ENCODE results near the gene PLAC1.

PLAC1 gene, protein sequence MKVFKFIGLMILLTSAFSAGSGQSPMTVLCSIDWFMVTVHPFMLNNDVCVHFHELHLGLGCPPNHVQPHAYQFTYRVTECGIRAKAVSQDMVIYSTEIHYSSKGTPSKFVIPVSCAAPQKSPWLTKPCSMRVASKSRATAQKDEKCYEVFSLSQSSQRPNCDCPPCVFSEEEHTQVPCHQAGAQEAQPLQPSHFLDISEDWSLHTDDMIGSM

DNA sequence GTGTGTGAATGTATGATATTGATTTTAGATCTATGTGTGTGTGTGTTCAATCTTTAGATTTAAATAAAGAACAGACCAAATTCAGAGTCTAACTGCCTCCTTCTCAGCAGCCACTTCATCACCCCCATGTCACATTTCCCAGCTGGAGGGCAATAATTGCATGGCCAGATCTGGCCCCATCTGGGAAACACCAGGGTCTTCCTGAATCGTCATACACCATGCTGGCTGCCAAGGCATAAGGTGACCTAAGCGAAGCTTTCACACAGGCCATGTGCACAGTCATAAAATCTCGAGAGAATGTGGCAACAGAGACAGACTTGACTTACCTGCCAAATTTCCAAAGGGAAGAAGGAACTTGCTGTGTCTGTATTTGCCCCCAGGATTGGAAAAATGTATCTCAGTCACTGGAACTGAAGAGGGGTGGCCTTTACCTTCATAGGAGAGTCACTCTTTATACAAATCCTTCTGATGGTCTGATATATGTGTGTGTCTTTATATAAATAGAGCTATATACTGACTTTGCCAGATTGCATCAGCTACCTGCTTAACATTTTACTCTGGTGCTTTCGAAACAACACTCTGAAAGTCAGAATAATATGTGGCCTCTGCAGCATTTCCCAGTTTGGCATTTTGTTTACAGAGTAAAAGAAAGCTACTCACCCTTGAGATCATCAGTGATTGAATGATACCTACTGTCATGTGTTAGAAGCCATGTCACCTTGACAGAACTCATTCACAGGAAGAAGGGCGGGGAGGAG lies at the start of gene PLAC1:
Gene PLAC1 (minus strand): TSS at position 470 of the 758 bp plus-strand sequence. CDS start 91,789 bp downstream, outside the sequence.
- no peak for DNase-seq

- no peak for DNase-seq
Measured at GRCh38 chrX:134706138-134706537, 47.9 kb upstream of the PLAC1 start.

DNA sequence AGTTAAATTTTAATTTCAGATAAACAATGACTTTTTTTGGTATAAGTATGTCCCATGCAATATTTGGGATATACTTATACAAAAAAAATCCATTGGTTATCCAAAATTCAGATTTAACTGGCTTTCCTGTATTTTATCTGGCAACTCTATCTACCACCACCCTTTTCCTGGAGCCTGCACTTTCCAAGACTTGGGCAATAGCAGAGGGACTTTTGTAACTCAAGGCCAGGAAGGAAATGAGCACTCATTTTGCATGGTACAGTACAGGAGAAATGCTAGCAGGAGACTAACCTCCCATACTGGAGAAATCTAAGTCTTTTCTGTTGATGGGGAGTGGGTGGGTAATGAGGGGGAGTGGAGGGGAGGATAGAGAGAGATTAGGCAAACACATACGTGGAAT lies 37.7 kb upstream of the PLAC1 start:
- DNase-seq = no peak

- no peak for DNase-seq
Measured at GRCh38 chrX:134694333-134695322, 36.4 kb upstream of the PLAC1 start.

DNA sequence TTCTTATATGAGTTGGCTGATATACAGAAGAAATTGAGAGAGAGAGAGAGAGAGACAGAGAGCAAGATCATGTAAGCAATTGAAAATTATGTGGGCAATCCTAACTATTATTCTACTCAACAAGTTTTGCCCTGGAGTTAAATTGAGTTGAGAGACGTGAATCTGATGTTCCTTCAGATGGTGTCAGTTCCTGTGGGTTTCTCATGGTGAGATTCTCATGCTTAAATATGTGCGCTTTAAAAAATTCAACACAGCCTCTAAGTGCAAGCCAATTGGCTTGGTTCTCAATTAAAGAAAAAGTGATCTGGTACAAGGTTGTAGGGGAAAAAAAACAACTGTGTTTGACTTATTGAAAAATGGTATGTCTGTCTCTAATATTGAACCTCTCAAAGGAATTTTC lies 35.4 kb upstream of the PLAC1 start:
- no peak for DNase-seq

DNA sequence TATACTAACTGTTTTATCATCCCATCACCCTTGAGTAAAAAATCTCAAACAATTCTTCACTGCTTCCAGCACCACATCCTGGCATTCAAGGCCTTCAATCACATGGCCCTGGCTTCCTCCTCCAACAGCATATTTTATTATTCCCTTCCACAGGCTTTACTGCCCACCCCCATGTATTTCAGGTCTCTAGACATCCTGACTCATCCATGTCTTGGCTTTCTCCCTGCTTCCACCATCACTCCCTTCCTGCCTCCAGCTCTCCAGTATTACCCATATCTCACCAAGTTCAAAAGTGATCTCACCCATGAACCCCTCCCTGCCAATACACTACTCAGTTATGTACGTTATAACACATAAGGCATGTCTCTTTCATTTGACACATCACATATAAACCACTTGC lies 34.7 kb upstream of the PLAC1 start:
- no peak for DNase-seq

DNA sequence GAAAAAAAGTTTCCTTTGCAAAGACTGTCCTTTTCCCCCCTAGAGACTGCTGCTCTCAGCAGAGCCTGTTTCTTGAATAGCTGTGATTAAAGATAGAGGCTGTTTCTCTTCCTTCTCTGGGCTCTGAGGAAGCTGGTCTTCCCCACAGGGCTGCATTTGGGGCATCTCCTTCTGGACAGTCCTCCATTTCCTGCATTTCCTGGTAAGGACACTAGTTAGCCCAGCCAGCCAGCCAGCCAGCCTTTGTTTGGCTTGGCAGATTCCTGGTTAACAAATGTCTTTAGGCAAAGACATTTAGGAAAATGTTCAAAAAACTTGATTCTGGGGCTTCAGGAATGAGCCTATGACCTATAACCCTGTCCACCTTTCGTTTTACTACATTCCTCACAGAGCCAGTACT lies 34.0 kb upstream of the PLAC1 start:
- DNase-seq = no peak

GRCh38 chrX:134691453-134691852 lies 33.2 kb upstream of the PLAC1 start:
- DNase-seq = no peak

GRCh38 chrX:134688839-134689238 lies 30.6 kb upstream of the PLAC1 start:
- no peak for DNase-seq

DNA sequence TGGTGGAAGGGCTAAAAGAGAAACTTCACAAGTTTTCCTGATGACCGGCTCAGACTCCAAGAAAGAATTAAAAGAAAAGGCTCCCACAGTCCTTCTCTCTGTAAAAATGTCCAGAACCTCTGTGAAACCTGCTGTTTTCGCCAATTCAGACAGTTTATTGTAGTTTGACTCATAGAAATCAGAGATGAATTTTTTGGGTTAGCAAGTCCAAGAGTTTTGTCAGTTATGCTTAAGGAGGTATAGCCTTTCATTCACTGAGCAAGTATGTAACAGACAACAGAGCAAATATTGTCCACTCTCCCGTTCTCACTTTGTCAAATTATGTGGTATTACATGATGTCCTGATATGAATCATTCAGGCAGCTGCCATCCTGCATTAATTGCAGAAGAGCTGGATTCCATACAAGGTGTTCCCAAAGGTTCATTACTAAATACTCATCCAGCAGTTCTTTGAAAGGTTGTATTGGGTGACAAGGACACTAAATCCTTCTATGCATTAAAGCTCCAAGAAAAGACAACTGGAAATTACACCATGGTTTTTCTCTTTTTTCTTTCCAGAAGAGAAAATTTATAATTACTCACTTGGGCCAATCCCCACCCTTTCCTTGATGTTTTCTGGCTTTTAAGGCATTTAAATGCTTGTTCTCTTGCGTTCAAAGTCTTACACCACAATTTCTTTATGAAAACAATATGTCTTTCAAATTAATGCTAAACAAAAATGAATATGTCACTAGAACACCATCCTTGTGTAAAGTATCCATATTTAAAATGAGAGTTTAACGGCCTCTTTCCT lies 30.0 kb upstream of the PLAC1 start:
- no peak for DNase-seq

DNA sequence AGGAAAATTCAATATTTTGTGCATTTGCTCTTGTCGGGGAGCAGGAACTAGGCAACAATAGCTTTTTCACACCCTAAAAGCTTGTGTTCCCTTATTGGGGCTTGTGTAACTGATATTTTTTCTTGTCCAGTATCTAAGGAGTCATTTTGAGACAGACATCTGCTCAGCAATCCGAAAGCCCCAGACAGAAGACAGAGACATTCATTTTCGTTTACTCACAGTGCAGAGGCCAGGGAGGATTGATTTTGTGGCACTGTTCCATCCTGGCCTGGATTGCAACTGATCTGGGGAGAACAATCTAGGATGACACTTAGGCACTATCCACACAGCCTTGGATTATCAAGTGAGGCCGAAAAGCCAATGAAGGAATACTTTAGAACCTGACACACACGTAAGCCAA lies 27.4 kb upstream of the PLAC1 start:
- DNase-seq = no peak

- no peak for DNase-seq
Measured at GRCh38 chrX:134684956-134685355, 26.7 kb upstream of the PLAC1 start.

DNA sequence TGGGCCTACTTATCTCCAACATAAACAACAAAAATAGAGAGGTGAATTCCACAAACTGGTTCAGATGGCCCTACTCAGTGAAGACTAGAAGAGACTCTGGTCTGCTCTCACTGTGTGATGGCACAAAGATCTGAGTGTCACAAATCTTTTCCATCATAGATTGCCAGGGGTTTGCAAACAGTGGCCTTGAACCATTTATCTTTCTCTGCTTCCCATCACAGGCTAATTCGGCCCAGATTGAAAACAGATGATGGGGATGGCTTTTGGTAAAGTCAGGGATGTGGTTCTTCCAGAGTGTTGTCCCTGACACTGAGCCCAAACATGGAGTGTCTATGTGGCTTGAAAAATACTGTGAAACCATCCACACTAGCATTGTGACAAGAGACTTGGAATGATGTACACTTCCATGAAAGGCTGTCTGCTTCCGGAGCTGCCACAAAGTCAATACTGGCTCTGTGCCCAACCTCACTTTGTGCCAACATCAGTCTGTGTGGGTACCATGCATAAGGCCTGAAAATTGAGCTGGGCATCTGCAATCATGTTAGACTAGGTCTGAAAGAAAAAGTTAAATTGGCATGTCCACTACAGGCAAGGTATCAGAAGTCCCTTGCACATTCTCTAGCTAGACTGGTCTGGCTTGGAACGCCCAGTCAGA lies 25.2 kb upstream of the PLAC1 start:
- no peak for DNase-seq

DNA sequence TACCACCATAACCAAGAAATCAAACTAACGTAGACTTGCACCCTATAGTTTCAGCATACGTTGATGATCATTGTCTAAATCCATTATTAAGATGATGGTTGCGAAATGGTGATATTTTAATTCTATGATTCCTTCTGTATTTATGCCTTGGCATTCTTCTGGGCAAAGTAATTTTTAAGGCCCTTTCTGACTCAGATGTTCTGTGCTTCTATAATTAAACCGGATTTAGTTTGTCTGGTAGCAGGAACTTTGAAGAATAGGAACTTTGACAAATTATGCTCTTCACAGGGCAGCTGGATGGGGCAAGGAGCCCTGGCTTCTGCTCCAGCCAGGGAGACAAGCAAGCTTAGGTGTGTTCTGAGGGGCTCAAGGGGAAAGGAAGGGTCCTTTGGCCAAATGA lies 23.8 kb upstream of the PLAC1 start:
- DNase-seq = no peak

DNA sequence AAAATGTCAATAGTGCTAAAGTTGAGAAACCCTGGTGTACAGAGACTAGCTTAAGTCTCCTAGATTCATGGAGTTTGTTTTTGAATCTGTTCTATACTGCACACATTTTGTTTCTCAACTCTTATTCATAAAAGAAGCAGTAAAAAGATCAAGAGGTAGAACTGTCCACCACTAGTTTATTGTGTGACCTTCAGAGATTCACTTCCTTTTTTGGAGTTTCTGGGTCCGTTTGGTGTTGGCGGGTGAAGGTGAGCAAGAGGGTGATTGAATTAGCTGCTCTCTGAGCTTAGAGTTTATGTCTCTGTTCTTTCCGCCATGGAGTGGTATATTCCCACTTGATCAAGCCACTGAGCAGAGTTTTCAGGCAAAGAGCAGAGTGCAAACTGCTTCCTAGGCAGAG lies 21.4 kb upstream of the PLAC1 start:
- DNase-seq = no peak

DNA sequence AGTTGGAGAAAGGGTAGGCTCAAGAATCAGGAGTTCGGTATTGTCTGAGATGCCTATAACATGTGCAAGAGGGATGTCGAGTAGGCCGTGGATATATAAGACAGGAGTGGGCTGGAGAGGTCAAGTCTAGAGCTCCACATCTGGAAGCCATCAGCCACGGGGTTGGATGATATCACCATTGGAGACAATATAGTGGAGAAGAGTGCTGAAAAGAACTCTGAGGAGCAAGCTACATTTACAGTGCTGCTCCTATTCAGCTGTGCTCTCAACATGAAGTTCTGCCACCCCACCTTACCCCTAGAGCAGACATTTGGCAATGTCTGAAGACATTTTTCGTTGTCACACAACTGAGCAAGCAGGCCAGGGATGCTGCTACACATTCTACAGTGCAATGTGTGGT lies 20.9 kb upstream of the PLAC1 start:
- DNase-seq = no peak

DNA sequence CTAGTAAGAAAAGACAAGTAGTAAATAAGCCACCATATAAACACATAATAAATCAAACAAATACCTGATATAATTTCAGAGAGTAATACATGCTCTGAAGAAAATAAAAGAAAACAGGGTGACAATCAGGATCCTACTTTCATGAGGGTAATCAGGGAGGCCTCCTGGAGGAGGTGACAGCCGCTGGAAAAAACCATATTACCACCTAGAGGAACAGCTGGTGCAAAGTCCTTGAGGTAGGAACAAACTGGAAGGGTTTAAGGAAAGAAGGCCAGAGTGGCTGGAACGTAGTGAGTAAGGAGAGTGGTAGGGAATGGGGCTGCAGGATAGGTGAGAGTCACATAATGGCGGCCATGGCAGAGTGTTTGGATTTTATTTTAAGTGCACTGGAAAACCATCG lies 19.1 kb upstream of the PLAC1 start:
- DNase-seq = no peak

DNA sequence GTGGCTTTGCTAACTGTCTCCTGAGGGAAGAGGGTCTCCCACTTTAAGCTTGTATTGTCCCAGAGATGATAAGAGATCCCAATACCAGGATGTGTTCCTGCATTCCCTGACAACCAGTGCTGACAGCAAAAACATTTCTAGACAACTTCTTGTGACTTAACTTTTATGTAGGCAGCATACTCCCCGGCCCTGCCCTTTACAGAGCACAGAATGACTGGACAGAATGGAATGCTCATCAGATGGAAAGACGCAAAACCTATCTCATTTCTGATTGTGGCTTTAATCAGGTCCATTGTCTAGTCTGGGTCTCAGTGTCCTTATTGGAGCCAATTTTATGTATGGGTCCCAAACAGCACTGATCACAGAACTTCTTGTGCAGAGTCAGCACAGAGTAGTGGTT lies 18.2 kb upstream of the PLAC1 start:
- no peak for DNase-seq

DNA sequence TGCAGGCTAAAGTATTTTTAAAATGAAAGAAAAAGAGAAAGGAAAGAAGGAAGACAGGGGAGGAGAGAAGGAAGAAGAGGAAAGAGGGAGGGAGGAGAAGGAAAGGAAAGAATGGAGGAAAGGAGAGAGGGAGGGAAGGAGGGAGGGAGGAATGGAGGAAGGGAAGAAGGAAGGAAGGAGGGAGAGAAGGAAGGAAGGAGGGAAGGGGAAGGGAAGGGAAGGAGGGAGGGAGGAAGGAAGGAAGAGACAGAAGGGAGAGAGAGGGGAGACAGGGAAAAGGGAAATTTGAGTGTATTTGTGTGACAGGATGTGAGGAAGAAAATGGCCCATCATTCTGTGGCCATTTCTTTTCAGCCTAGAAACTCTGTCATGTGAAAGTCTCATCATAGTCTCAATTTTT lies 14.9 kb upstream of the PLAC1 start:
- DNase-seq = no peak

- no peak for DNase-seq
Measured at GRCh38 chrX:134672101-134672500, 13.8 kb upstream of the PLAC1 start.

GRCh38 chrX:134671294-134671693 lies 13.0 kb upstream of the PLAC1 start:
- no peak for DNase-seq

All from stimulated activated CD4-positive, alpha-beta T cell treated with anti-CD3 and anti-CD28 coated beads, Interleukin-2, amount 100 ng/mL, for 48 hours (primary cell).